Activated T-cell treated with anti-CD3 and anti-CD28 coated beads for 4 hours (primary cell): ENCODE data around the gene NGRN.

Experiments used
- DNase-seq: peaks from one replicate; pipeline ENCODE4 v3.0.0-alpha.2; 2020

NGRN gene

GRCh38 chr15:90320062-90320884 is 54.8 kb downstream of the NGRN start:
- peak; percentile 47 for DNase-seq

- no peak for DNase-seq
Observed at GRCh38 chr15:90320885-90321278, 55.4 kb downstream of the NGRN start.
